ENCODE measurements around the gene DUSP15.

The DUSP15 gene

DNA sequence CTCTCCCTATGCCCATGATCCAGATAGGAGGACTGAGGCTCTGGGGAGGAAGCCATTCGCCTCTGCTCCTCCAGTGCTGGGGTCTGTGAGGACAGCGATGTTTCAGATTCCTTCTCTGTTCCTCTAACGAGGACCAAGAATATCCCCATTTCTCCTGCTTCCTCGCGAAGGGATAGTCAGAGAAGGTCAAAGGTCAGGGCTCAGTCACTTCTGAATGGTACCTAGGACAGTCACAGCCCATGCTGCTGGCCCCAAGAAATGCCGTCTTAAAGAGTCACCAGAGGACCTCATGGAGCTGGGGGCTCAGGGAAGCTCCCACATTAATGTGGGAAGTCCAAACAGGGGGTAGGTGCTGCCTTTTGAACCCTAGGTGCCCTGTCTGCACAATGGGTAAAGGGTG is 27.0 kb downstream of the DUSP15 start:
- no peak overlapping the region for H3K4me3 ChIP-seq (ENCODE audit: low read depth in 1 of 2, low read length in 2 of 2)
- H3K27ac ChIP-seq (ENCODE audit: low read length), result no peak overlapping the region
- peaks cover 0 to 11% of the 10 kb centered on the region in 2 donors for H3K4me1 ChIP-seq (ENCODE audit: control insufficient read depth in 1 of 2, insufficient read depth in 2 of 2, low read length in 2 of 2)
- no peaks in the 10 kb centered on the region for H3K36me3 ChIP-seq (ENCODE audit: control insufficient read depth in 1 of 2, insufficient read depth in 2 of 2, low read length in 2 of 2)
- no peaks in the 10 kb centered on the region for H3K27me3 ChIP-seq (ENCODE audit: low read depth, low read length)
- no peaks in the 10 kb centered on the region for H3K9me3 ChIP-seq (ENCODE audit: control insufficient read depth in 1 of 2, low read length in 2 of 2)

DNA sequence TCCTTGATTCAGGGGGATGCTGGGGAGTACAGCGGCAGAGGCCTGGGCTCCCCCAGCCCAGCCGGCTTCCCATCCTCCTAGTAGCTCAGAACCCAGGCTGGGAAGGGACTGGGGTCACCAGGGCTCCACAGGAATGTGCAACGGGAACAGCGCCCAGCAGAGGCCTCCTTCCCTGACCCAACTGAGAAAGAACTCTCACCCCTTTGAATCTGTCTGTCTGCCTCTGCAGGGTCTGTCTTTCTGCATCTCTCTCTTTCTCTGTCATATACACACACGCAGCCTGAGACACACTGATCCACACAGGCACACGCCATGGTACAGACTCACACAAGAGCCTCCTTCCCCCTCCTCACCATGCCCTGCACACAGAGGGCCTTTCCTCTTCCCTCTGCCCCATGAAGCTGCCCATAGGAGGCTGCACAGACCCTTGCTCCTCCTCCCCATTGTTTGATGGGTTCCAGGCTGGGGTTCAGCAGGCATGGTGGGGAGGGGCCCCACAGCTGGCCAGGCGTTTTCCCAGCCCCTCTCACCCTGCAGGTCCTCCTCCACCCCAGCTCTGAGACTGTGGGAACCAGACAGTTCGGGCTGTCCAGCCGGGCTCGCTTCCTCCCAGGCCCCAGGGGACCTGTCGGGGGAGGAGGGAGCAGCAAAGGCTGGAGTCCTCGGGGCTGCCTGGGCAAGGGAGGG is 27.7 kb downstream of the DUSP15 start:
- Histone ChIP-seq H3K36me3 (ENCODE audit: control insufficient read depth in 1 of 2, insufficient read depth in 2 of 2, low read length in 2 of 2) (no peaks in the 10 kb centered on the region), H3K27ac (ENCODE audit: low read length) (no peak overlapping the region), H3K4me1 (ENCODE audit: control insufficient read depth in 1 of 2, insufficient read depth in 2 of 2, low read length in 2 of 2) (peaks cover 0 to 11% of the 10 kb centered on the region in 2 donors), H3K4me3 (ENCODE audit: low read depth in 1 of 2, low read length in 2 of 2) (no peak overlapping the region), H3K9me3 (ENCODE audit: control insufficient read depth in 1 of 2, low read length in 2 of 2) (no peaks in the 10 kb centered on the region), H3K27me3 (ENCODE audit: low read depth, low read length) (no peaks in the 10 kb centered on the region)

GRCh38 chr20:31841928-31842327 is 28.4 kb downstream of the DUSP15 start:
- Histone ChIP-seq H3K27ac (ENCODE audit: low read length) (no peak overlapping the region), H3K36me3 (ENCODE audit: control insufficient read depth in 1 of 2, insufficient read depth in 2 of 2, low read length in 2 of 2) (no peaks in the 10 kb centered on the region), H3K4me1 (ENCODE audit: control insufficient read depth in 1 of 2, insufficient read depth in 2 of 2, low read length in 2 of 2) (peaks cover 0 to 16% of the 10 kb centered on the region in 2 donors), H3K4me3 (ENCODE audit: low read depth in 1 of 2, low read length in 2 of 2) (no peak overlapping the region), H3K9me3 (ENCODE audit: control insufficient read depth in 1 of 2, low read length in 2 of 2) (no peaks in the 10 kb centered on the region), H3K27me3 (ENCODE audit: low read depth, low read length) (no peaks in the 10 kb centered on the region)

GRCh38 chr20:31840906-31841816 is 29.2 kb downstream of the DUSP15 start:
- no peak overlapping the region for H3K4me3 ChIP-seq (ENCODE audit: low read depth in 1 of 2, low read length in 2 of 2)
- H3K36me3 ChIP-seq (ENCODE audit: control insufficient read depth in 1 of 2, insufficient read depth in 2 of 2, low read length in 2 of 2), result no peaks in the 10 kb centered on the region
- H3K4me1 ChIP-seq (ENCODE audit: control insufficient read depth in 1 of 2, insufficient read depth in 2 of 2, low read length in 2 of 2), result peaks cover 6 to 24% of the 10 kb centered on the region in 2 donors
- no peaks in the 10 kb centered on the region for H3K27me3 ChIP-seq (ENCODE audit: low read depth, low read length)
- no peaks in the 10 kb centered on the region for H3K9me3 ChIP-seq (ENCODE audit: control insufficient read depth in 1 of 2, low read length in 2 of 2)
- H3K27ac ChIP-seq (ENCODE audit: low read length), result no peak overlapping the region

DNA sequence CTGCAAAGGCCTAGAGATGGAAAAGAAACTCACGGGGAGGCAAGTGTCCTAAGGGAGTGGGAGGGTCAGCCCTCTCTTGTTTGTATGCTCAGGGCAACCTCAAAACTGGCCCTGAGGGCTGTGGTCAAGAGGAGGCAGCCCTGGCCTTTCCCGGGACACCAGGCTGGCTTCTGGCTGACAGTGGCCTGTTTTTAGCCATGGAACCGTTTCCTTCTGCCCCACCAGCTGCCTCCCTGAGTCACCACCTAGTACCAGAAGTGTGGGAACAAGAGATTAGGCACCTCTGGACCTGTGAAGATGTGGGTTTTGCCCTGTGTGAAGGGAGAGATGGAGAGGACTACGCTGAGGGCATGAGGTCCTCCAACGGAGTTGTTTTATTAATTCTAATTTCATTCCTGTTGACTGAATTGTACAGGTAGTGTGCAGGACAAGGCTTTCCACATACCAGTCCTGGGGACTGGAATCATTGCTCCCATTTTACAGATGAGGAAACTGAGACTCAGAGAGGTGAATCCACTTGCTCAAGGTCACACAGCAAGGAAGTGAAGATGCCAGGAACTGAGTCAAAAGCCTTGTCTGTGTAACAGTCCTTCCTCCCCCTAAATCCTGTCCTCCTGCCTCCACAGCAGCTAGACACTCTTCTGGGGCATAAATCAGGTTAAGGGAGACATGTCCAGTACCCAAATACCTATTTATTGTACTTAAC is 30.4 kb downstream of the DUSP15 start:
- no peak overlapping the region for H3K4me3 ChIP-seq (ENCODE audit: low read depth in 1 of 2, low read length in 2 of 2)
- no peak overlapping the region for H3K27ac ChIP-seq (ENCODE audit: low read length)
- H3K27me3 ChIP-seq (ENCODE audit: low read depth, low read length), result no peaks in the 10 kb centered on the region
- H3K36me3 ChIP-seq (ENCODE audit: control insufficient read depth in 1 of 2, insufficient read depth in 2 of 2, low read length in 2 of 2), result no peaks in the 10 kb centered on the region
- H3K9me3 ChIP-seq (ENCODE audit: control insufficient read depth in 1 of 2, low read length in 2 of 2), result no peaks in the 10 kb centered on the region
- peaks cover 6 to 29% of the 10 kb centered on the region in 2 donors for H3K4me1 ChIP-seq (ENCODE audit: control insufficient read depth in 1 of 2, insufficient read depth in 2 of 2, low read length in 2 of 2)

DNA sequence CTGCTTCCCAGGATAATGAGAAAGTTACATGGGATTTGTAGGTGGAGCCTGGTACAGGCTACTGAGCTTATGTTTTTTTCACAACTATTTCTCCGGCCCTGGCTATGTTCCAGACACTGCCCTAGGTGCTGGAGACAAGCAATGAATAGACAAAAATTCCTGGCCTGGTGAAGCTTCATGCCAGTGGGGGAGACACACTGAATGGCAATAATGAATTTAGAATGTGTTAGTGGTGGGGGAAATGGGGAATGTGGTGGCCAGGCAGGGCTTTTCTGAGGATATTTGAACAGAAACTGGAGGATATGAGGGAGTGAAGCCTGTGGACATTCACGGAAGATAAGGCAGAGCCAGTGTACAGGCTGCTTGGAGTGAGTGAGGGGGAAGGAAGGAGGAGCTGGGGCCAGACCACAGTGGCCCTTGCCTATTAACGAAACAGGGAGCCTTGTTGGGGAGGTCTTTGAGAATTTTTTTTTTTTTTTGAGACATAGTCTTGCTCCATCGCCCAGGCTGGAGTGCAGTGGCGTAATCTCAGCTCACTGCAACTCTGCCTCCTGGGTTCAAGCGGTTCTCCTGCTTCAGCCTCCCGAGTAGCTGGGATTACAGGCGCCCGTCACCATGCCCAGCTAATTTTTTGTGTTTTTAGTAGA is 31.6 kb downstream of the DUSP15 start:
- H3K4me1 ChIP-seq (ENCODE audit: control insufficient read depth in 1 of 2, insufficient read depth in 2 of 2, low read length in 2 of 2), result peaks cover 6 to 29% of the 10 kb centered on the region in 2 donors
- no peaks in the 10 kb centered on the region for H3K36me3 ChIP-seq (ENCODE audit: control insufficient read depth in 1 of 2, insufficient read depth in 2 of 2, low read length in 2 of 2)
- H3K9me3 ChIP-seq (ENCODE audit: control insufficient read depth in 1 of 2, low read length in 2 of 2), result no peaks in the 10 kb centered on the region
- no peak overlapping the region for H3K27ac ChIP-seq (ENCODE audit: low read length)
- no peak overlapping the region for H3K4me3 ChIP-seq (ENCODE audit: low read depth in 1 of 2, low read length in 2 of 2)
- no peaks in the 10 kb centered on the region for H3K27me3 ChIP-seq (ENCODE audit: low read depth, low read length)

DNA sequence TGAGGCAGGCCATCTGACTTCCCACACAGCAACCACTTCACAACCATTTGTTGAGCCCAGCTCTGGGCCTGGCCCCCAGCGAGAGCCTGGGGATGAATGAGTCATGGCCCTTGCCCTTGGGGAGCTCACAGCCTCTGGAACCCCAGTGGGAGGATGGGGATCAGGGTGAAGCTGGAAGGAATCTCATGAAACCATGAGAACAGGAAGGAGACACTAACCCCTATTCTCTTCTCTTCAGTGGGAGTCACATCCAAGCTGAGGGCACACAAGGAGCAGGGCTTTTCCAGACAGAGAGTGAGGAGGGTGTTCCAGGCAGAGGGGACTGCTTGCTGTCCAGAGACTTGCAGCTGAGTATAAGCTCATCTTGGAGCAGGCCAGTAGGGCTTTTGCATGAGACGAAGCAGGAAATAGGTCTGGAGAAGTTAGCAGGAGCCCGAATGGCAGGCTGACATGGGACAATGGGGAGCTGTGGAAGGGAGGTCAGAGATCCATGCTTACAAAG is 32.4 kb downstream of the DUSP15 start:
- Histone ChIP-seq H3K4me3 (ENCODE audit: low read depth in 1 of 2, low read length in 2 of 2) (no peak overlapping the region), H3K9me3 (ENCODE audit: control insufficient read depth in 1 of 2, low read length in 2 of 2) (no peaks in the 10 kb centered on the region), H3K27ac (ENCODE audit: low read length) (no peak overlapping the region), H3K4me1 (ENCODE audit: control insufficient read depth in 1 of 2, insufficient read depth in 2 of 2, low read length in 2 of 2) (peaks cover 6 to 29% of the 10 kb centered on the region in 2 donors), H3K36me3 (ENCODE audit: control insufficient read depth in 1 of 2, insufficient read depth in 2 of 2, low read length in 2 of 2) (no peaks in the 10 kb centered on the region), H3K27me3 (ENCODE audit: low read depth, low read length) (no peaks in the 10 kb centered on the region)

GRCh38 chr20:31836853-31837608 is 33.3 kb downstream of the DUSP15 start:
- H3K27ac ChIP-seq (ENCODE audit: low read length), result no peak overlapping the region
- no peaks in the 10 kb centered on the region for H3K27me3 ChIP-seq (ENCODE audit: low read depth, low read length)
- H3K4me3 ChIP-seq (ENCODE audit: low read depth in 1 of 2, low read length in 2 of 2), result no peak overlapping the region
- peaks cover 6 to 20% of the 10 kb centered on the region in 2 donors for H3K4me1 ChIP-seq (ENCODE audit: control insufficient read depth in 1 of 2, insufficient read depth in 2 of 2, low read length in 2 of 2)
- H3K9me3 ChIP-seq (ENCODE audit: control insufficient read depth in 1 of 2, low read length in 2 of 2), result no peaks in the 10 kb centered on the region
- H3K36me3 ChIP-seq (ENCODE audit: control insufficient read depth in 1 of 2, insufficient read depth in 2 of 2, low read length in 2 of 2), result no peaks in the 10 kb centered on the region

DNA sequence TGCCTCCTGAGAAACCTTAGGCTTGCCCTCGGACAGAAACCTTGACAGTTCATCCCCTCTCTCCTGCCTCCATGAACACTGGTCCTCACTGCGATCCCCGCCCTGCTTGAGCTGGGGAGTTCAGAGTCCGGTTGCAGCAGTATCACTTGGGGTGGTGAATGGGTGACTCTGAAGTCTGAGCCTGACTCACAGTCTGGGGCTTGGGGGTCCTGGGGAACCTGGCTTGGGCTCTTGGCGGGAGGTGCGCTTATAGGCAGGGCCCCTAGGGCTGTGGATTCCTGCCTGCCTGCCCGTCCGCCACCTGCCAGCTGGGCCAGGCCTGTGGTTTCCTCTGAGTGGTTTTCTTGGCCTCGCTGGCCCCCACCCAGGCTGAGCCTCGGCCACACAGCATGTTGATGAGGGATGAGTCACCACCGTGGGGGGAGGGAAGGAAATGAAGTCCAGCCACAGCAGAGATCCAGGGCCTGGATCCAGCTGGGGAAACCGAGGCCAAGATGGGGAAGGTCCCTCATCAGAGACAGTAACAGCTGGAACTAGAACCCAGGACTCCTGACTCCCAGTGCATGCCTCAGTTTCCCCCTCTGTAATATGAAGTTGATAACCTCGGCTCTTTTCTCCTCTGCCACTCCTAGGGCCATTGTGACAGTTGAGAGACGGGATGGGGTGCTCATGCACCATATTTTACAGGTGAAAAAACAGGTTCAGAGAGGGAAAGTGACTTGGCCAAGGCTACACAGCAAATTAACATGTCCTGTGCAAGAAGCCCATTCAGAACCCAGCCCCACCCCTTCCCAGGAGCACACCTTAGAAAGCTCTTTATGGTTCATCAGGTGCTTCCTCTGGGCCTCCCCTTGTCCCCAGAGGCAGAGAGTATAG is 34.1 kb downstream of the DUSP15 start:
- Histone ChIP-seq H3K4me3 (ENCODE audit: low read depth in 1 of 2, low read length in 2 of 2) (no peak overlapping the region), H3K4me1 (ENCODE audit: control insufficient read depth in 1 of 2, insufficient read depth in 2 of 2, low read length in 2 of 2) (peaks cover 6 to 17% of the 10 kb centered on the region in 2 donors), H3K27me3 (ENCODE audit: low read depth, low read length) (no peaks in the 10 kb centered on the region), H3K36me3 (ENCODE audit: control insufficient read depth in 1 of 2, insufficient read depth in 2 of 2, low read length in 2 of 2) (no peaks in the 10 kb centered on the region), H3K9me3 (ENCODE audit: control insufficient read depth in 1 of 2, low read length in 2 of 2) (no peaks in the 10 kb centered on the region), H3K27ac (ENCODE audit: low read length) (no peak overlapping the region)

DNA sequence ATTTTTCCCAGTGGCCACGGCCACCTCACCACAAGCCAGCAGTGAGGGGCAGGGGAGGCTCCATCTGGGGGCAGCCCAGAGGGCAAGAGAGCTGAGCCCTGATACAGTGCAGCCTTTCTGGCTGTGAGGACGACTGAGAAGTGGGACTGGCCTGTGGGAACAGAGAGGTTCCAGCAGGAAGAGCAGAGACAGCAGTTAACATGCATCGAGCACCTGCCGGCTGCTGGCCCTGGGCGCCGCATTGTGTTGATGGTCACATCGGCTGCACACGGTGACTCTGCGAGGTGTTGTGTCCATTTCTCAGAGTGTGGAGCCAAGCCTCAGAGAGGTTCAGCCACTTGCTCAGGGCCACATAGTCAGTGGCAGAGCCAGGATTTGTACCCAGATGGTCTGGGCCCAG is 34.8 kb downstream of the DUSP15 start:
- Histone ChIP-seq H3K27ac (ENCODE audit: low read length) (no peak overlapping the region), H3K27me3 (ENCODE audit: low read depth, low read length) (no peaks in the 10 kb centered on the region), H3K4me3 (ENCODE audit: low read depth in 1 of 2, low read length in 2 of 2) (no peak overlapping the region), H3K9me3 (ENCODE audit: control insufficient read depth in 1 of 2, low read length in 2 of 2) (no peaks in the 10 kb centered on the region), H3K36me3 (ENCODE audit: control insufficient read depth in 1 of 2, insufficient read depth in 2 of 2, low read length in 2 of 2) (no peaks in the 10 kb centered on the region), H3K4me1 (ENCODE audit: control insufficient read depth in 1 of 2, insufficient read depth in 2 of 2, low read length in 2 of 2) (peaks cover 6 to 17% of the 10 kb centered on the region in 2 donors)
